Keratinocyte (primary cell): ENCODE data around the gene HOXB6. TPM values are rescaled to one million over a fixed set of nuclear protein-coding genes. Genes with fewer than 3 reads are reported as not detected.

Source experiments
- DNase-seq: peaks from one replicate; pipeline ENCODE4 v3.0.0-alpha.2; 2011; ENCODE audit warnings: low read depth, missing footprints, low spot score
- FAIRE-seq: peaks from 2 replicates; lab custom pipeline; 2011; peaks lifted over from hg19 to GRCh38; lab: Jason Lieb, UNC
- H2AFZ ChIP-seq: 2 replicates; pipeline ENCODE4 v1.6.0; 2012; ENCODE audit warnings: low read length, control low read depth, inconsistent platforms; ENCODE audit not compliant: control insufficient read depth
- H3K27ac ChIP-seq: 2 replicates; pipeline ENCODE4 v1.5.1; 2011; ENCODE audit warnings: low read length; ENCODE audit not compliant: control insufficient read depth, insufficient read depth
- H3K27me3 ChIP-seq: 3 replicates; pipeline ENCODE4 v1.6.0; 2011; ENCODE audit warnings: low read length; ENCODE audit not compliant: control insufficient read depth, insufficient read depth; ENCODE audit errors: extremely low read depth
- H3K36me3 ChIP-seq, 2 experiments: 2 replicates in 1 of 2; 3 replicates in 1 of 2; pipeline ENCODE4 v1.5.1; 2011; ENCODE audit warnings: low read length in 2 of 2, mild to moderate bottlenecking in 1 of 2; ENCODE audit not compliant: control insufficient read depth in 2 of 2, insufficient read depth in 2 of 2; ENCODE audit errors: extremely low read depth in 1 of 2
- H3K4me1 ChIP-seq: 3 replicates; pipeline ENCODE4 v1.5.1; 2011; ENCODE audit warnings: low read length; ENCODE audit not compliant: control insufficient read depth, insufficient read depth; ENCODE audit errors: extremely low read depth
- H3K4me2 ChIP-seq: 3 replicates; pipeline ENCODE4 v1.6.0; 2011; ENCODE audit warnings: low read depth, low read length; ENCODE audit not compliant: control insufficient read depth, insufficient read depth; ENCODE audit errors: extremely low read depth
- H3K4me3 ChIP-seq, 3 experiments: fragments of 200-600 bp in 1 of 3; sonication (generic) in 1 of 3; 2 replicates in 2 of 3; 3 replicates in 1 of 3; pipeline ENCODE4 v1.5.1; 2011 to 2016; ENCODE audit warnings: low read length in 3 of 3, mild to moderate bottlenecking in 3 of 3, control low read depth in 2 of 3, inconsistent platforms in 1 of 3, low read depth in 1 of 3, mixed read lengths in 1 of 3, mixed run types in 1 of 3, moderate library complexity in 1 of 3; ENCODE audit not compliant: control insufficient read depth in 2 of 3, insufficient read depth in 2 of 3; ENCODE audit errors: extremely low read depth in 1 of 3
- H3K79me2 ChIP-seq: 2 replicates; pipeline ENCODE4 v1.6.0; 2012; ENCODE audit warnings: low read length; ENCODE audit not compliant: control insufficient read depth, insufficient read depth
- H3K9ac ChIP-seq: 3 replicates; pipeline ENCODE4 v1.6.0; 2011; ENCODE audit warnings: low read length; ENCODE audit not compliant: control insufficient read depth, insufficient read depth; ENCODE audit errors: extremely low read depth
- H3K9me1 ChIP-seq: 3 replicates; pipeline ENCODE4 v1.6.0; 2011; ENCODE audit warnings: low read length; ENCODE audit not compliant: control insufficient read depth, insufficient read depth; ENCODE audit errors: extremely low read depth
- H3K9me3 ChIP-seq: 2 replicates; pipeline ENCODE4 v1.5.1; 2012; ENCODE audit warnings: low read depth, low read length; ENCODE audit not compliant: control insufficient read depth
- H4K20me1 ChIP-seq: 3 replicates; pipeline ENCODE4 v1.6.0; 2011; ENCODE audit warnings: low read length; ENCODE audit not compliant: control insufficient read depth, insufficient read depth; ENCODE audit errors: extremely low read depth
- EZH2 ChIP-seq: IDR thresholded peaks from one replicate; pipeline ENCODE4 v1.6.1; 2012; ENCODE audit warnings: inconsistent platforms, mild to moderate bottlenecking, low read length, moderate library complexity
- dilution Hi-C: fragments of 300-500 bp; cut with MboI; formaldehyde crosslinking; loops from one replicate; pipeline ENCODE4 v1.7.0; 2020; ENCODE audit warnings: low sequenced_read_pairs; ENCODE audit not compliant: extremely low pct_ligation_motif_present
- polyA plus RNA-seq, 5 experiments: library from polyadenylated mRNA; depleted of rRNA in 3 of 5; stranded (reverse) in 3 of 5; stranded (forward) in 1 of 5; unstranded in 1 of 5; fragments of >200 nt; gene quantifications; 1 replicate in 1 of 5; 2 replicates in 3 of 5; 3 replicates in 1 of 5; pipeline versions ENCODE4 v1.2.1 to v1.2.3, GENCODE V29; 2011 to 2012; ENCODE audit warnings: missing spikeins in 2 of 5, low read depth in 1 of 5, low replicate concordance in 1 of 5
- TF ChIP-seq, protein P1 (sequence below), 3 experiments: IDR thresholded peaks in 1 of 3; conservative IDR thresholded peaks in 1 of 3; optimal IDR thresholded peaks in 1 of 3; 2 replicates in 2 of 3; 3 replicates in 1 of 3; pipeline versions ENCODE3 to v1.5.1; 2011; ENCODE audit warnings: low read length in 3 of 3, mild to moderate bottlenecking in 3 of 3, moderate library complexity in 2 of 3, control low read depth in 1 of 3, inconsistent platforms in 1 of 3; ENCODE audit not compliant: insufficient read depth in 2 of 3; ENCODE audit errors: extremely low read depth in 1 of 3

HOXB6 gene
- polyA plus RNA-seq, 1 donor (not counting 4 experiments of a cell fraction or from before 2014, with no cell fraction given) = 0.62 TPM

- H3K9me1 ChIP-seq = no peaks in the 10 kb centered on the region
- H3K9ac ChIP-seq = no peak overlapping the region
- no peak overlapping the region for H2AFZ ChIP-seq
- no peak overlapping the region for H3K4me3 ChIP-seq
- H3K4me2 ChIP-seq = no peak overlapping the region
- H3K79me2 ChIP-seq = no peaks in the 10 kb centered on the region
- H3K9me3 ChIP-seq = no peaks in the 10 kb centered on the region
- no peak for TF ChIP-seq EZH2
- TF ChIP-seq, protein P1, sequence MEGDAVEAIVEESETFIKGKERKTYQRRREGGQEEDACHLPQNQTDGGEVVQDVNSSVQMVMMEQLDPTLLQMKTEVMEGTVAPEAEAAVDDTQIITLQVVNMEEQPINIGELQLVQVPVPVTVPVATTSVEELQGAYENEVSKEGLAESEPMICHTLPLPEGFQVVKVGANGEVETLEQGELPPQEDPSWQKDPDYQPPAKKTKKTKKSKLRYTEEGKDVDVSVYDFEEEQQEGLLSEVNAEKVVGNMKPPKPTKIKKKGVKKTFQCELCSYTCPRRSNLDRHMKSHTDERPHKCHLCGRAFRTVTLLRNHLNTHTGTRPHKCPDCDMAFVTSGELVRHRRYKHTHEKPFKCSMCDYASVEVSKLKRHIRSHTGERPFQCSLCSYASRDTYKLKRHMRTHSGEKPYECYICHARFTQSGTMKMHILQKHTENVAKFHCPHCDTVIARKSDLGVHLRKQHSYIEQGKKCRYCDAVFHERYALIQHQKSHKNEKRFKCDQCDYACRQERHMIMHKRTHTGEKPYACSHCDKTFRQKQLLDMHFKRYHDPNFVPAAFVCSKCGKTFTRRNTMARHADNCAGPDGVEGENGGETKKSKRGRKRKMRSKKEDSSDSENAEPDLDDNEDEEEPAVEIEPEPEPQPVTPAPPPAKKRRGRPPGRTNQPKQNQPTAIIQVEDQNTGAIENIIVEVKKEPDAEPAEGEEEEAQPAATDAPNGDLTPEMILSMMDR (optimal IDR thresholded peaks at IDR 0.05 in 1 of 3, IDR thresholded peaks at IDR 0.05 in 1 of 3, conservative IDR thresholded peaks at IDR 0.05 in 1 of 3; ENCODE audit: extremely low read depth in 1 of 3, insufficient read depth in 2 of 3, low read length in 3 of 3) = no peak
- peaks cover 0 to 2% of the 10 kb centered on the region in 2 experiments for H3K36me3 ChIP-seq
- peaks cover 18% of the 10 kb centered on the region for H3K27me3 ChIP-seq
- no peak for DNase-seq
- no peak for FAIRE-seq
- no peaks in the 10 kb centered on the region for H4K20me1 ChIP-seq
- dilution Hi-C loops = no loop called here
- peaks cover 5% of the 10 kb centered on the region for H3K4me1 ChIP-seq
- H3K27ac ChIP-seq = no peak overlapping the region
These were observed 55.5 kb downstream of the HOXB6 start for GRCh38 chr17:48549281-48549630.

- no peaks in the 10 kb centered on the region for H3K79me2 ChIP-seq
- H3K4me1 ChIP-seq = peaks cover 5% of the 10 kb centered on the region
- H4K20me1 ChIP-seq = no peaks in the 10 kb centered on the region
- H3K27ac ChIP-seq = no peak overlapping the region
- H3K9me1 ChIP-seq = no peaks in the 10 kb centered on the region
- H3K9ac ChIP-seq = no peak overlapping the region
- peaks cover 0 to 2% of the 10 kb centered on the region in 2 experiments for H3K36me3 ChIP-seq
- DNase-seq = no peak
- no peak overlapping the region for H2AFZ ChIP-seq
- H3K9me3 ChIP-seq = no peaks in the 10 kb centered on the region
- dilution Hi-C loops = no loop called here
- peaks cover 14% of the 10 kb centered on the region for H3K27me3 ChIP-seq
- TF ChIP-seq, protein P1 (optimal IDR thresholded peaks at IDR 0.05 in 1 of 3, IDR thresholded peaks at IDR 0.05 in 1 of 3, conservative IDR thresholded peaks at IDR 0.05 in 1 of 3; ENCODE audit: extremely low read depth in 1 of 3, insufficient read depth in 2 of 3, low read length in 3 of 3) = no peak
- TF ChIP-seq EZH2 = no peak
- H3K4me3 ChIP-seq = no peak overlapping the region
- H3K4me2 ChIP-seq = no peak overlapping the region
- FAIRE-seq = no peak
These were observed 56.1 kb downstream of the HOXB6 start for GRCh38 chr17:48548523-48549280.
